Hepatocyte (in vitro differentiated cells): ENCODE results near the gene SERBP1.
"Not testable (repeated sequence)": the region's sequence is repeated elsewhere in the genome, so short reads cannot be mapped to it uniquely, and the experiment has no call there.

Experiments
- CTCF ChIP-seq: fragments of 200-600 bp; sonication (generic); IDR thresholded peaks from 2 replicates; pipeline ENCODE4 v1.5.1; 2016; ENCODE audit warnings: antibody characterized with exemption, mild to moderate bottlenecking; ENCODE audit not compliant: poor library complexity
- EZH2 ChIP-seq: fragments of 200-600 bp; sonication (generic); IDR thresholded peaks from 2 replicates; pipeline ENCODE4 v1.6.1; 2016; ENCODE audit warnings: antibody characterized with exemption, mild to moderate bottlenecking, borderline replicate concordance
- EZH2phosphoT487 ChIP-seq: fragments of 200-600 bp; sonication (generic); IDR thresholded peaks from one replicate; pipeline ENCODE4 v1.6.1; 2018; ENCODE audit warnings: antibody characterized with exemption, mild to moderate bottlenecking, low read depth, moderate library complexity; ENCODE audit not compliant: unreplicated experiment, severe bottlenecking

- TF ChIP-seq CTCF, EZH2, EZH2phosphoT487: not testable (repeated sequence)
These were observed 30.0 kb downstream of the SERBP1 start for GRCh38 chr1:67400029-67400786.
